Activated CD4-positive, alpha-beta T cell treated with anti-CD3 and anti-CD28 coated beads, Interleukin-10, Interleukin-2, amounts not matched to agents 100 ng/mL and 50 ng/mL, durations not matched to agents 16 hours and 8 hours (primary cell): ENCODE data around the gene BEST3.

Experiments used
- DNase-seq: peaks from one replicate; pipeline ENCODE4 v3.0.0-alpha.2; 2020

Gene BEST3

DNA sequence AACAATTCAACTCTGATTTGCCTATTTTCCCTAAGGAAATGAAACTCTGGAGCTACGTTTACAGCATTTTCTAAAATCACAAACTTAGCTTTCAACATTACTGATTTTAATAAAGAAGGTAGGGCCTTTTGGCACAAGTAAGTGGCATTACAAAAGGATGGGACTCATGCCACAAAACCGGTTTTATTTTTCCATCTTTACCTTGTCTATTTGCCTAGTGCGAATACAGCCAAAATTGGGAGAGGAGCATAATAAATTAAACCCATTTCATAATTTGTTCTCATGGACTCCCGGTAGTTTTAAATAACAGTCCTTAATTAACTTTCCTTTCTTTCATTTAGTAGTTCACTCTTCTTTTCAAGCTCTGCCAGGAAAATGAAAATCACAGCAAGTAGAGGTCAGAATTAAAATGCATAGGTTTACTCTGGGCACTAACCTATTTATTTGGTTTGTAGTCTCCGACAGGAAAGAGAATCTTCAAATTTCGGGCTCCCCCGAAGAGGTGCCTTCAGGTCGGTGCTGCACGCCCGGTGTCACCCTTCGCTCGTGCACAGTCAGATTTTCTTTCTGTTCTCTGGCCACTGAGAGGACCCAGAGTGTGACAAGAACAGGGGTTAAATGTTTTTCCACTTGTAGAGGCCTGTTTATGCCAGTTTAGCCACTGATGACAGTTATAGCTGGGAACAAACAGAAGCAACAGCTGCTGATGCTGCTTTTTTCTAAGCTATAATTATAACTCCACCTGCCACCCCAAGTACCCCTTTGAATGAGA is at the start of gene BEST3:
Gene BEST3 (minus strand): TSS at position 535 of the 772 bp plus-strand sequence. CDS start 1,505 bp downstream, outside the sequence.
- DNase-seq = no peak

DNA sequence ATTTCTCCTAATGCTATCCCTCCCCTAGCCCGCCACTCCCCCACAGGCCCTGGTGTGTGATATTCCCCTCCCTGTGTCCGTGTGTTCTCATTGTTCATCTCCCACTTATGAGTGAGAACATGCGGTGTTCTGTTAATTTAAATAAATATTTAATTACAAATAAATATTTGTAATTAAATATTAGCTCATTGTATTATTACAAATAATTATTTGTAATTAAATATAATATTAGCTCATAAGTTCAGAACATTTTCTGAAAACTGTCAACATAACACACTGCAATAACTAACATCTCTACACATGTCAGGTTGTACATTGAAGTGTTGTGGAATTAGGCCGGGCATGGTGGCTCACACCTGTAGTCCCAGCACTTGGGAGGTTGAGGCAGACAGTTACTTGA is 45.0 kb upstream of the BEST3 start:
- DNase-seq = no peak

DNA sequence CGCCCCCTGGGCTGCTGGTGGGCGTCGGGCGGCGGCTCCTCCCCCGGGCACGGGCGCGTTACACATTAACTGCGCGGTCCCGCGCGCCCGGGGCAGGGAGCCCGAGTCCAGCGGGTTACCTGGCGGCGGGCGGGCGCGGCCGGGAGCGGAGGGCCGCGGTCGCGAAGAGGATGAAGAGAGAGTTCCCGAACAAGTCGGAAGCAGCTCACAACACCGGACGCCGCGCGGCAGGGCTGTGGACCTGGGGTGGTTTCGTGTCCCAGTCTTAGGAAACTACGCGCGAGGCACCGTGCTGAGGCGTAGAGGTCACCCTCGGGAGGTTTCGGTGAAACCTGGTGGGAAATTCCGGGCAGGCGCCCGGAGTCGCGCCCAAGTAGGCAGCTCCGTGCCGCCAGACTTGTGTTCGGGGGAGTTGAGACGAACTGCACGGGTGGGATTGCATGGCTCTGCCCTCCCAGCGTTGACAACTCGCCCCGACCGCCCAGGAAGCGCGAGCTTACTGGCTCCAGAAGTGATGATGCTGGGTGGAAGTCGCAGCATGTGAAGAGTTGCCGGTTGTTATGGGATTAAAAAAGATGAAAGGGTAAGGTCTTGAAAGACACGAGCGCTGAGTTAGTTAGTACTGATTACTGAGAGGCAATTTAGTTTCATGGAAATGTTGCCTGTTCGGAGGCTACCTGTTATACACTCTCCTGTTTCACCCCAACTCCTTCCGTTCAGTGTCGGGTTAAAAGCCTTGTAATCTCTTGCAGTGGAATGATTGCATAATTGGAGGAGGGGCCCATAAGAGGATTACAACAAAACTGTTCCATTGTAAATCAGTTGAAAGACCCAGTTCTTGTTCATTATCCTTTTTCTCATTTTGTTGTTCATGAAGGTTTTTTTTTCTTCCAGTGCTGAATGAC is 40.4 kb upstream of the BEST3 start:
- DNase-seq = peak; percentile 65

GRCh38 chr12:69738351-69739286 is 39.5 kb upstream of the BEST3 start, which contains the start of gene RAB3IP:
Gene RAB3IP (plus strand): TSS chr12:69738860. CDS start chr12:69755409, 16,549 bp downstream.
- DNase-seq = peak; percentile 95

- no peak for DNase-seq
These were observed 34.5 kb upstream of the BEST3 start for GRCh38 chr12:69733638-69734037.

GRCh38 chr12:69732088-69732487 is 33.0 kb upstream of the BEST3 start:
- DNase-seq = no peak

DNA sequence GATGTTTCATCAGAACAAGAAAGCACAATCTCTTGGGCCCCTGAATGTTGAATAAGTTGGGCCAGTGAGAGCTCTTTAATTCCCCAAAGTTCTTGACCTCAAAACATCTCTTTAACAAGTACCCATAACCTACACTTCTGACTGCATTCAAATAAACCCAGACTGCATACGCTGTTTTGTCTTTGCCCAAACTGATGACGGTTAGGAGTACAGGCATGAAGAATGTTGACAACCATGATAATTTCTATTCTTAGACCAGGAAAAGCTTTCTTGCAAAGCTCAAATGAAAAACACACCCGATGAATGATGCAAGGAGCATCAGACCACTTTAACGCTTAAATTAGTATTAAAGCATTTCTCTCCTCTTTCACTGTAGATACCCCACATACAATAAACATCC is 27.8 kb upstream of the BEST3 start:
- DNase-seq = no peak

DNA sequence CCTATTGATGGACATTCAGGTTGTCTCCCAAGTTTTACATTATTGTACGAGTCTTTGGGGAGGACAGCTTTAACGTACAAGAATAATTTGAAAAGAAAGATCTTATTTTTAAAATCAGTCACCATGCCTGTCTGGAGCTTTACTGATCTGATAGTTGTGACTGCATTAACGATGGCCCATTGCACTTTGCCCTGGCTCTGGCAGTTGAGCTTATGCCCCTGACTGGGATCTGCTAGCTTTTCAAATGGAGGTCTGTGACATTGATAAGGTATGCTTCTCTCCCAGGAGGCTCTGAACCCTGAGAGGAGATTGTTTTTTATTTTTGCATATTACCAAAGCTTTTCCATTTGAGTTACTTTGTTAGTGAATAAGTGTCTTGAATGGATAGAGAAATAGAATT is 21.6 kb upstream of the BEST3 start:
- no peak for DNase-seq

GRCh38 chr12:69719336-69720316 is 20.5 kb upstream of the BEST3 start:
- no peak for DNase-seq

- DNase-seq = no peak
These were observed 15.4 kb upstream of the BEST3 start for GRCh38 chr12:69714542-69714941.

GRCh38 chr12:69712826-69713225 is 13.7 kb upstream of the BEST3 start:
- no peak for DNase-seq

- no peak for DNase-seq
These were observed 9.5 kb upstream of the BEST3 start for GRCh38 chr12:69708649-69709048.

DNA sequence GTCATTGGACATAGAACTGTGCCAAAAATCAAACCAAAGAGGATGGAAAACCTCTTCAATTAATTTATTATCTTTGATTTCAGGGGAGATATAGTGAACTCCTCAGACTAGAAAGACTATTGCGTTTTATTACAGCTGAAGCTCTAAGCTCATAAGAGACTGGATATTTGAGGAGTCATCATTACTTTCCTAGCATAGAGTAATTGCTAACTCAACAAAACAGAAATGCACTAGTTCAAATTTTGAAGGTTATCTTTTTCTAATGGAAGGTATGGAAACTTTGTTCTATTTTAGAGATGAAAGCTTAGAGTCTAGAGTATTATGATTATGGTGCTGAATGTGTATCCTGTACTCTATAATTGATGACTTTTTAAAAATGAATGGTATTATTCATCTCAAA is 5.3 kb upstream of the BEST3 start:
- DNase-seq = no peak

GRCh38 chr12:69703146-69703642 is 4.1 kb upstream of the BEST3 start:
- DNase-seq = no peak

DNA sequence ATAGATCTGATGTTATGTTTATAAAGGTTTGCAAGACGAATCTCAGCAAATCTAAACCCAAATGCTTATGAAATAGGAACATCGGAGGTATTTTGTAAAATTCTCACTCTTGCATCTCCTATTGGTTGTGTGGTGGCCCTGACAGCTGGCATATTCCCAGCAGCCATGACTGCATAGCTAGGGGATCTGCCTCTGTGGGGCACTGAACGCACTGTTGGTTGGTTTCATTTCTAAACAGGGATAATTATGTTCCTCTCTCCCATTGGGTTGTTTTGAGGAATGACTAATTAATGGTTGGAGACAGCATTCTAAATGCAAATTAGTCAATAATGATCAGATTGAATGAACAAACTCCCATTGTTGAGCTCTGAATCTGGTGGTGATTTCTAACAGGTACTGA is 2.7 kb upstream of the BEST3 start:
- no peak for DNase-seq

GRCh38 chr12:69698054-69698453 is 1.0 kb downstream of the BEST3 start:
- no peak for DNase-seq

- DNase-seq = no peak
These were observed 5.0 kb downstream of the BEST3 start for GRCh38 chr12:69694123-69694522.

DNA sequence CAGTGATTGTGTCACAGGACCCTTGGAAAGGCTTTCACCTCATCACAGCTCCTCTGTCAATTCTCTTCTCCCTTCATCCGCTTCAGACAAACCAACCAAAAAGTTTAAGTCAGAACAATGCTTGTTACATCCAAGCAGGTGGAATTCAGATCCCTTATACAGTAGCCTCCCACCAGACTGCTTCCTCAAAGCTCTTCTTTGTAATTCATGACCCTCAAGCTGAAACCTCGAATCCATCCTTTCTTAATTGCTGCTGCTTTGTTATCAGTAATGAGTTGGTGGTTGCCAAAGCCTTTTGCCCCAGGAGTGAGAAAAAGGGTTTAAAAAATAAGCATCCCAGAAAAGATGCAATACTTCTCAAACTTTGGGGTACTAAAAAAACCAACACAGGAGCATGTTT is 9.5 kb downstream of the BEST3 start:
- DNase-seq = no peak

DNA sequence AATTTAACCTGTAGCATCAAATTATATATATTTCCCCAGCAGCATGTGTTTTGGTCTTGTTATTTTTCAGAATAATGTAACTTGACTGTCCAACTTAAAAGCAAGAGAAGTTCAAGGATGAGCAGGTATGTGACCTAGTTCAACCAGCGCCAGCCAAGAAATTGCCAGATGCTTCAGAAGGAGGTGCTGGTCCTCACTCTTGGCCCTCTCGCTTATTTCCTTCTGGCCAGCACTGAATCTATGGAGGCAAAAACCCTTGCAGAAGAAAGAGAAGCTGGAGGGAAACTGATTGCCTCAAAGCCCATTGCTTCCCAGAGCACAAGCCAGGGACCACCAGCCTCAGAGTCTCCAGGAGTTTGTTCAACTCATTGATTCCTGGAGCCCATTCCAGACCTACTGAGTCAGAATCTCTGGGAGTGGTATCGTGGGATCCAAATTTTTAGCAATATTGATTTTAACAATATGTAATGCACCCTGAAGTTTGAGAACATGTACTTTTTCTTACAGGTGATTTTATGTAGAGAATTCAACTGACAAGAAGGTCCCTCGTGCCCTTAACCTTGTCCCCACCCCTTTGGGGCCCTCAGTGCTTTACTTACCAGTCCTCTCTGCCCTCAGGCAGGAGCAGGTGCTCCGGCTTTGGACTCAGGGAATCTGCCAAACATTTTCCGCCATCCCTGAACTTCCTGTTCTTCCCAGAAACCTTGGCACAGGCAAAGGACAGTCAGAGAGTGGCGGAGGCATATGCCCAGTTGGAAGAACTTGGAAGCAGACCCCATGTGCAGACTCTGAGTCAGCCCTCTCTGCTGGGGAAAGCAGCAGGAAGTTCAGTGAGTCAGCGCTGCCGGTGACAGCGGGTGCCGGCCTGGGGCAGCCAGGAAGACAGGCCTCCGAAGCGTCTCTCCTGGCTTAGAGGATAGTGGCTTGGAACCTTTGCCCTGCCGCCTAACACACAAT is 10.4 kb downstream of the BEST3 start:
- DNase-seq = peak; percentile 53

DNA sequence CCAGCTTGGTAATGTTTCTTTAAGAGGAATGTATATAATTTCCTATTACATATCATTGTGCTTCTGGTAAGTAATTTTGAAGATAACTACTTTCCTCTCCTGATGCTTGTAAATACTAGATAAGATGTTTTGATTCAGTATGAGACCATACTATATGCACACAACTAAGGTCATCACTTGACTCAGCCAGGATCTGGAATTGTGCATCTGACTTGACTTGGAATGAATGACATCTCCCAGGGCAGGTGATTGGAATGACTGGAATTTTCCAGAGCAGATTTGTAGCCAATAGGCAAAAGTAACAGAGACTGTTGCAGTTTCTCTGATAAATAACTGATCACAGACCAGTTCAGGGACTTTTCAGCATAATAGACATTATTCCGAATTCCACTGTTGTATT is 11.1 kb downstream of the BEST3 start:
- no peak for DNase-seq
